Panc1 (cell line): Measurements from ENCODE around the gene ADAMTS19. TPM values are rescaled to one million over a fixed set of nuclear protein-coding genes. Genes with fewer than 3 reads are reported as not detected.

Experiments used
- ATAC-seq: fragments of 200-7000 bp; cut with Tn5 transposase; 2 replicates; pipeline ENCODE4 v1.9.1; 2020; ENCODE audit warnings: mild to moderate bottlenecking, moderate library complexity
- BruUV-seq: library from RNA; stranded (reverse); fragments of 400-500 nt; replicated peaks from 2 replicates; lab custom pipeline; 2021; lab: Mats Ljungman, UMichigan
- CTCF ChIA-PET: fragments of 300-600 bp; sonication (Branson Sonifier 250); formaldehyde crosslinking; loops from one replicate; lab custom pipeline; 2022; ENCODE audit warnings: antibody characterized with exemption; lab: Charles Lee
- POLR2A ChIA-PET: fragments of 300-600 bp; sonication (Branson Sonifier 250); formaldehyde crosslinking; loops from one replicate; lab custom pipeline; 2022; ENCODE audit warnings: antibody characterized with exemption; lab: Charles Lee
- DNase-seq: peaks from one replicate; pipeline ENCODE4 v3.0.0-alpha.2; 2010; ENCODE audit warnings: low read depth, low spot score
- H3K27ac ChIP-seq: 2 replicates; pipeline ENCODE4 v1.5.1; 2011; ENCODE audit warnings: mild to moderate bottlenecking, low read length, inconsistent platforms
- H3K27me3 ChIP-seq: fragments of 200-500 bp; sonication (Bioruptor generic); 2 replicates; pipeline ENCODE4 v1.6.0; 2014; ENCODE audit warnings: low read length, inconsistent platforms; ENCODE audit not compliant: control insufficient read depth, insufficient read depth
- H3K36me3 ChIP-seq: fragments of 200-500 bp; sonication (Bioruptor generic); 2 replicates; pipeline ENCODE4 v1.5.1; 2014; ENCODE audit warnings: inconsistent platforms, mild to moderate bottlenecking, low read length, moderate library complexity; ENCODE audit not compliant: control insufficient read depth, insufficient read depth
- H3K4me1 ChIP-seq: 2 replicates; pipeline ENCODE4 v1.5.1; 2011; ENCODE audit warnings: inconsistent platforms, mild to moderate bottlenecking, low read length, moderate library complexity; ENCODE audit not compliant: control insufficient read depth, insufficient read depth
- H3K4me3 ChIP-seq, 2 experiments: 2 replicates each; pipeline ENCODE4 v1.5.1; 2011 to 2012; ENCODE audit warnings: low read depth in 2 of 2, low read length in 2 of 2, mild to moderate bottlenecking in 2 of 2, inconsistent platforms in 1 of 2, moderate library complexity in 1 of 2
- H3K9me3 ChIP-seq: fragments of 200-500 bp; sonication (Bioruptor generic); 2 replicates; pipeline ENCODE4 v1.5.1; 2014; ENCODE audit warnings: low read depth, mild to moderate bottlenecking, inconsistent platforms, low read length, moderate library complexity; ENCODE audit not compliant: control insufficient read depth, insufficient read depth
- CTCF ChIP-seq: fragments of 450-650 bp; IDR thresholded peaks from 2 replicates; pipeline ENCODE4 v1.5.1; 2017; ENCODE audit warnings: mild to moderate bottlenecking
- POLR2AphosphoS5 ChIP-seq: IDR thresholded peaks from 2 replicates; pipeline ENCODE4 v1.6.1; 2012; ENCODE audit warnings: mild to moderate bottlenecking, low read depth, low read length, moderate library complexity
- REST ChIP-seq, 2 experiments: IDR thresholded peaks; 2 replicates each; pipeline ENCODE4 v1.6.1; 2011 to 2012; ENCODE audit warnings: low read depth in 2 of 2, control low read depth in 1 of 2, low read length in 1 of 2, mild to moderate bottlenecking in 1 of 2, moderate library complexity in 1 of 2; ENCODE audit not compliant: insufficient read depth in 1 of 2
- SIN3A ChIP-seq: IDR thresholded peaks from 2 replicates; pipeline ENCODE4 v1.6.1; 2012; ENCODE audit warnings: low read depth, mild to moderate bottlenecking, low read length, moderate library complexity, borderline replicate concordance; ENCODE audit not compliant: insufficient read depth
- TCF7L2 ChIP-seq: IDR thresholded peaks from 2 replicates; pipeline ENCODE4 v1.6.1; 2011; ENCODE audit warnings: mild to moderate bottlenecking, low read depth, low read length, inconsistent platforms
- in situ Hi-C: cut with HindIII; loops from 2 replicates; pipeline ENCODE4 v1.10.0; 2016; ENCODE audit warnings: low sequenced_read_pairs, low pct_unique_long_range_greater_than_20kb
- intact Hi-C: fragments of 100-400 bp; cut with micrococcal nuclease; formaldehyde crosslinking; loops from one replicate; pipeline ENCODE4 v1.10.0; 2022; ENCODE audit not compliant: unreplicated experiment
- total RNA-seq: library from RNA; stranded (reverse); gene quantifications from one replicate; pipeline ENCODE4 v1.2.1, GENCODE V29; 2021; ENCODE audit not compliant: unreplicated experiment

ADAMTS19 gene
- total RNA-seq, 1 experiment from 2014 or later = not detected

GRCh38 chr5:129541051-129541450, 81.0 kb downstream of the ADAMTS19 start:
- POLR2A ChIA-PET = no interaction called here
- Histone ChIP-seq H3K27ac (no peak overlapping the region), H3K27me3 (no peaks in the 10 kb centered on the region), H3K4me3 (no peak overlapping the region), H3K9me3 (no peaks in the 10 kb centered on the region), H3K4me1 (no peaks in the 10 kb centered on the region), H3K36me3 (no peaks in the 10 kb centered on the region)
- in situ Hi-C loops = no loop called here
- no peak for TF ChIP-seq SIN3A
- no peak for TF ChIP-seq CTCF
- no peak for TF ChIP-seq REST (IDR thresholded peaks at IDR 0.05; ENCODE audit: insufficient read depth in 1 of 2, low read depth in 2 of 2, low read length in 1 of 2)
- no peak for TF ChIP-seq TCF7L2
- no peak for TF ChIP-seq POLR2AphosphoS5
- CTCF ChIA-PET = no interaction called here
- intact Hi-C loops = no loop called here
- no peak for ATAC-seq
- no TSS peak for BruUV-seq
- no peak for DNase-seq

GRCh38 chr5:129541648-129542251, 81.7 kb downstream of the ADAMTS19 start:
- ChIA-PET POLR2A (no interaction called here), CTCF (no interaction called here)
- Histone ChIP-seq H3K4me1 (no peaks in the 10 kb centered on the region), H3K27ac (no peak overlapping the region), H3K4me3 (no peak overlapping the region), H3K36me3 (no peaks in the 10 kb centered on the region), H3K27me3 (no peaks in the 10 kb centered on the region), H3K9me3 (no peaks in the 10 kb centered on the region)
- DNase-seq = no peak
- no TSS peak for BruUV-seq
- intact Hi-C loops = no loop called here
- TF ChIP-seq POLR2AphosphoS5 (no peak), TCF7L2 (no peak), REST (IDR thresholded peaks at IDR 0.05; ENCODE audit: insufficient read depth in 1 of 2, low read depth in 2 of 2, low read length in 1 of 2) (no peak), SIN3A (no peak), CTCF (no peak; the same call in 1 of the 2 replicates)
- ATAC-seq = no peak
- in situ Hi-C loops = no loop called here
